DND-41 (cell line): ENCODE measurements around the gene SEMA3A.

Experiments
- EZH2 ChIP-seq: IDR thresholded peaks from 3 replicates; pipeline ENCODE4 v1.6.1; 2012; ENCODE audit warnings: borderline replicate concordance, low read depth, mild to moderate bottlenecking, moderate library complexity, low read length, inconsistent platforms; ENCODE audit not compliant: severe bottlenecking
- TF ChIP-seq, protein P1 (sequence below): IDR thresholded peaks from 2 replicates; pipeline ENCODE4 v1.5.1; 2012; ENCODE audit warnings: borderline replicate concordance, low read length, moderate library complexity, mild to moderate bottlenecking; ENCODE audit not compliant: poor library complexity, severe bottlenecking; ENCODE audit errors: extremely low read depth

DNA sequence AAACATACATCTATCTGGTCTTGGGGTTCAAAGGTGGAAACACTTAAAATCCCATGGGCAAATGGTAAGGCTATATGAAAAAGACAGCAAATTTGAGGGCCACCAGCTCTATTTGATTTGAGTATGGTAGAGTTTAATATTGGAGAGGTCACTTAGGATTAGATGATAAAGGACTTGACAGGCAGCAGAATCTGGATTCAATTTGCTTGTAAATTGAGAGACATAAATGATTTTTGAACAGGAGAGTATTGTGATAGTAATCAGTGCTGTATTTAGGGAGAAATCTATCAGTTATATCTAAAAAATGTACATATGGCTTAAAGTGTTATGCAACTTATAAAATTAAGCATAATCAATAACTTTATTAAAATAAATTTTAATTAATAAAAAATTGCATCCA lies 155.2 kb downstream of the SEMA3A start:
- TF ChIP-seq, protein P1, sequence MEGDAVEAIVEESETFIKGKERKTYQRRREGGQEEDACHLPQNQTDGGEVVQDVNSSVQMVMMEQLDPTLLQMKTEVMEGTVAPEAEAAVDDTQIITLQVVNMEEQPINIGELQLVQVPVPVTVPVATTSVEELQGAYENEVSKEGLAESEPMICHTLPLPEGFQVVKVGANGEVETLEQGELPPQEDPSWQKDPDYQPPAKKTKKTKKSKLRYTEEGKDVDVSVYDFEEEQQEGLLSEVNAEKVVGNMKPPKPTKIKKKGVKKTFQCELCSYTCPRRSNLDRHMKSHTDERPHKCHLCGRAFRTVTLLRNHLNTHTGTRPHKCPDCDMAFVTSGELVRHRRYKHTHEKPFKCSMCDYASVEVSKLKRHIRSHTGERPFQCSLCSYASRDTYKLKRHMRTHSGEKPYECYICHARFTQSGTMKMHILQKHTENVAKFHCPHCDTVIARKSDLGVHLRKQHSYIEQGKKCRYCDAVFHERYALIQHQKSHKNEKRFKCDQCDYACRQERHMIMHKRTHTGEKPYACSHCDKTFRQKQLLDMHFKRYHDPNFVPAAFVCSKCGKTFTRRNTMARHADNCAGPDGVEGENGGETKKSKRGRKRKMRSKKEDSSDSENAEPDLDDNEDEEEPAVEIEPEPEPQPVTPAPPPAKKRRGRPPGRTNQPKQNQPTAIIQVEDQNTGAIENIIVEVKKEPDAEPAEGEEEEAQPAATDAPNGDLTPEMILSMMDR = no peak
- TF ChIP-seq EZH2 = no peak
